Measurements from ENCODE around the gene SDF2.

SDF2 gene

DNA sequence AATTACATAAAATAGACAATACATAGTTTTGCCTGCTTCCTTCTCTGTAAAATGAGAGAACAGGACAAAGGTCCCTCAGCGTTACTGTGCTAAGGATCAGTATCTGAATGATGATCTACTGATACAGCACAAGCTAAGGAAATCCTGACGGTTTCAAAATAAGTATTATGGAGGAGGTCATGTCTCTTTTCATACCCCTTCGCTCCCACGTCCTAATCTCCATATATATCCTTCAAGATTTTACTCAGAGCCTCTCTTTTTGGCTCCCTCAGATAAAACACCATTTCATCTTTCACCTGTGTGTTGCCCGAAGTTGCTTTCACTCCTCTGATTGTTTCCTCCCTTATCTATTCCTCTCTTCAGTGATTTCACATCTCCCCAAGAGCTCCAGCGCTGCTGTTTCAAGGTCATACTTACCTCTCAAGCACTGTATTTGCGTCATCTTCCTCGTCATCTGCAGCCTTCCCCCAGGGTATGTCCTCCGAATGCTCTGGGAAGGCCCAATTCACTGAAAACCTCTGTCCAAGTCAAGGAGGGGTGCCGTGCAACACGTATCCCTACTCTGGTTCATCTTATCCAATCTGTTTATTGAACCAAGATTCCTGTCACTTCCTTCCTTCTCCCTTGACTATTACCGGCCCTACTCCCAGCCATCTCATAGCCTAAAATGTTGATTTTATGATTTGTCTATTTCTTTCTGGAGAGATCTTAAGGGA is 15.5 kb downstream of the SDF2 start:
- peak overlapping the region; percentile 88 to 93 for H3K27ac ChIP-seq
- no peaks in the 10 kb centered on the region for H3K9me3 ChIP-seq
- H3K4me1 ChIP-seq = peaks cover 7 to 39% (median 25%) of the 10 kb centered on the region in 4 donors
- H3K4me3 ChIP-seq = peak overlapping the region; percentile 95 to 98
- peaks cover 14 to 38% (median 33%) of the 10 kb centered on the region in 3 donors for H3K36me3 ChIP-seq
- DNase-seq = no peak
- TF ChIP-seq CTCF (IDR thresholded peaks at IDR 0.05) = no peak
- H3K27me3 ChIP-seq = no peaks in the 10 kb centered on the region
- intact Hi-C loops (cut with DNase I; ENCODE audit: low total_unique reads) = no loop called here

- TF ChIP-seq CTCF (IDR thresholded peaks at IDR 0.05) = no peak
- Histone ChIP-seq H3K4me1 (peaks cover 7 to 39% (median 25%) of the 10 kb centered on the region in 4 donors), H3K27me3 (no peaks in the 10 kb centered on the region), H3K4me3 (peak overlapping the region; percentile 95 to 98), H3K27ac (peak overlapping the region; percentile 88 to 93), H3K9me3 (no peaks in the 10 kb centered on the region), H3K36me3 (peaks cover 21 to 38% (median 34%) of the 10 kb centered on the region in 3 donors)
- intact Hi-C loops (cut with DNase I; ENCODE audit: low total_unique reads) = no loop called here
- DNase-seq = no peak
Observed at GRCh38 chr17:28645576-28645939, 16.1 kb downstream of the SDF2 start.

DNA sequence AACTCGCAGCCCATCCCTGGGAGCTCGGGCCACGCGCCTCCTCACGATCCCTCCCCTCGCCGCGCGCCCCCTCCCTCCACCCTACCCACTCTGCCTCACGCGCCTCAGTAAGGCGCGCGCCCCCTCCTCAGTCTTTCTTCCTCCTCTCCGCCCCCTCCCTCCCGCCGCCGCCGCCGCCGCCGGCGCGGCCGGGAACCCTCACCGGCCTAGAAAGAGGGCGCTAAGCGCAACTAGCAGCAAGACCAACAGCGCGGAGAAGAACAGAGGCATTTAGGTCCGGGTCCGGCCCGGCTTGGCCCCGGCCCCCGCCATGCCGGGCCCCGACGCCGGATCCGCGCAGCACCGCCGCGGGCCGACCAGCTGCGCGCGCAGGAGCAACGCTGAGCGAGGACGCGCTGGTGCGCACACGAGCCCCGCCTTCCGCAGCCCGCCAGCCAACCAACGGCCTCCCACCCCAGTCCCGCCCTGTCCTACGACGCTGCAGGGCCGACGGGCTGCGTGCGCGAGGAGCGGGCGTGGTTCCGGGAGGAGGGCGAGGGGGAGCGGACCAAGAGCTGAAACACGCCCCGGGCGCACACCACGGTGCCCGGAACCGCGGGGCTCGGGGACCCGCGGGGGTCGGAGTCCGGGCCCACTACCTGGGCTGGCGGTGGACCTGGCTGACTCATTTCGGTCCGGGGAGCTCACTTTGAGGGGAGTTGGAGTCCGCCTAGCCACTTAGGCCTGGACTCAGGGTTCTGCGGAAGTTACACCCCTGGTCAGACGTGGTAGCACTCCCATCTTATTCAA is 16.7 kb downstream of the SDF2 start, which contains the start of gene BLTP2:
Gene BLTP2 (minus strand): TSS at position 372 of the 789 bp plus-strand sequence. CDS start 102 bp downstream, at position 270.
- no peaks in the 10 kb centered on the region for H3K27me3 ChIP-seq
- no peaks in the 10 kb centered on the region for H3K9me3 ChIP-seq
- H3K36me3 ChIP-seq = peaks cover 26 to 44% (median 40%) of the 10 kb centered on the region in 3 donors
- TF ChIP-seq CTCF (IDR thresholded peaks at IDR 0.05) = peak in 1 of 2 experiments; percentile 46
- peak within 1 kb of the TSS; percentile 88 to 93 for H3K27ac ChIP-seq
- peaks cover 7 to 39% (median 25%) of the 10 kb centered on the region in 4 donors for H3K4me1 ChIP-seq
- peak; percentile 94 to 98 for DNase-seq
- peak within 1 kb of the TSS; percentile 95 to 98 for H3K4me3 ChIP-seq
- intact Hi-C loops (cut with DNase I; ENCODE audit: low total_unique reads) = no loop called here

DNA sequence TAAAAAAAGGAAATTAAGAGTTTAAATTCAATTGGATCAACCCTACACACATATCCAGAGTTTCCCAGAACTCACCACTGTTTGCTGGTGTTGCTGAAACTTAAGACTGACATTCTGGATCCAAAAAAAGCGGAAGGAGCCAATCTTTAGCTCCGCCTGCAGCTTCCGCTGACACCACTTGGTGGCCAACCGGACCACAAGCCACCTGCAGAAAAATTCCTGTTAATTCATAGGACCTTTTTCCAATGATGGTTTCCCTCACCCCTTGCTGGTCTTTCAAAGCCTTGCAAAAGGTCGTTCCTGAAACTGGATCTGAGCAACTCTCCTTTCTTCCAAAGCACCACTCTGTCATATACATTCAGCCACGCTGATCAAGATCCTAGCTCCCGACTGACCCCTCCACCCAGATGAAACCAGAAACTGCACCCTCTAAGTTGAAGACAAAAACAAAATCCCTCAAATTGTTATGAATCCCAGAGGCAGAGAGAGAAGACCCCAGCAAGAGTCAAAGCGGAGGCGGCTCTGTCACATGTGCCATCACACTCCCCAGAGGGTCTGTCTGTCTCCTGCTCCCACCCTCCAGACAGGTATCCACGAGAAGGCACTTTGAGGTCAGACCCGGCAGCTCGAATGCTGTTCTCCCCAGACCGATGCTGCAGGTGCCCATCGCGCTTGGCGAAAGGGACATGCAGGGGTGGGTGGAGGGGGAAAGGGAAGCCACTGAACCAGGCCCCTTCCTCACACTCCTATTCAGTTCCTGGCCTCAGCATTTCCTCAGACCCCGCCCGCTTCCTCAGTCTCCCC is 17.5 kb downstream of the SDF2 start:
- no peaks in the 10 kb centered on the region for H3K9me3 ChIP-seq
- H3K27me3 ChIP-seq = no peaks in the 10 kb centered on the region
- H3K4me1 ChIP-seq = peaks cover 7 to 39% (median 25%) of the 10 kb centered on the region in 4 donors
- H3K4me3 ChIP-seq = peak overlapping the region; percentile 95 to 98
- peak; percentile 41 to 53 for TF ChIP-seq CTCF (IDR thresholded peaks at IDR 0.05)
- peak in 1 of 2 donors; percentile 46 for DNase-seq
- peaks cover 34 to 51% (median 47%) of the 10 kb centered on the region in 3 donors for H3K36me3 ChIP-seq
- H3K27ac ChIP-seq = peak overlapping the region; percentile 88 to 93
- intact Hi-C loops (cut with DNase I; ENCODE audit: low total_unique reads) = no loop called here

DNA sequence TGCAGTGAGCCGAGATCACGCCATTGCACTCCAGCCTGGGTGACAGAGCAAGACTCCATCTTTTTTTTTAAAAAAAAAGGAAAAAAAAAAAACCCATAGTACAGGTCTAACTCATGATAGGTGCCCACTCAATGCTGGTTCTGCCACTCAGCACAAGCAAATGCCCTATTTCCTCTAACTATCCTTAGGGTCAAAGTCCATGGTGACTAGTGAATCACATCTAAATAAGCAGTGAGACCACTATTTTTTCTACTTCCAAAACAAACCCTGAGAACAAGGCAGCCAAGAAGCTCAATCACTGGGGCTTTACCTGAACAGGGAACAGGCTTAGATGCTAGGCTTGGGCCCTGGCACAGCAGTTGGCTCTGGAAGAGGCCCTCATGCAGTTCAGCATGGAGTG is 20.1 kb downstream of the SDF2 start:
- Histone ChIP-seq H3K36me3 (peaks cover 55 to 67% (median 64%) of the 10 kb centered on the region in 3 donors), H3K27ac (no peak overlapping the region), H3K4me3 (no peak overlapping the region), H3K27me3 (no peaks in the 10 kb centered on the region), H3K9me3 (no peaks in the 10 kb centered on the region), H3K4me1 (peaks cover 7 to 31% (median 24%) of the 10 kb centered on the region in 4 donors)
- intact Hi-C loops (cut with DNase I; ENCODE audit: low total_unique reads) = no loop called here
- no peak for TF ChIP-seq CTCF (IDR thresholded peaks at IDR 0.05)
- DNase-seq = no peak

Data from tibial artery (tissue), 4 donors.